Loucy (cell line): ENCODE results near the gene TUBA1C.

Experiments
- H2AFZ ChIP-seq: fragments of 200-600 bp; sonication (generic); 2 replicates; pipeline ENCODE4 v1.6.0; 2016; ENCODE audit warnings: antibody characterized with exemption, mild to moderate bottlenecking, low read length, moderate library complexity
- H3F3A ChIP-seq: fragments of 200-600 bp; 2 replicates; pipeline ENCODE4 v1.6.0; 2016; ENCODE audit warnings: antibody characterized with exemption, low read depth, mild to moderate bottlenecking
- H3K27me3 ChIP-seq: fragments of 200-600 bp; sonication (generic); 2 replicates; pipeline ENCODE4 v1.6.1; 2014; ENCODE audit warnings: low read length, mild to moderate bottlenecking; ENCODE audit not compliant: insufficient read depth, poor library complexity, severe bottlenecking
- H3K36me3 ChIP-seq: fragments of 200-600 bp; sonication (generic); 2 replicates; pipeline ENCODE4 v1.6.1; 2016; ENCODE audit warnings: low read length; ENCODE audit not compliant: insufficient read depth
- H3K4me1 ChIP-seq: fragments of 200-600 bp; sonication (generic); 2 replicates; pipeline ENCODE4 v1.5.1; 2014; ENCODE audit warnings: low read length, mild to moderate bottlenecking; ENCODE audit not compliant: insufficient read depth, poor library complexity, severe bottlenecking
- H3K4me2 ChIP-seq: fragments of 200-600 bp; sonication (generic); 2 replicates; pipeline ENCODE4 v1.6.0; 2014; ENCODE audit warnings: antibody characterized with exemption, low read length, low read depth, mild to moderate bottlenecking; ENCODE audit not compliant: poor library complexity, severe bottlenecking
- H3K4me3 ChIP-seq: fragments of 200-600 bp; sonication (generic); 2 replicates; pipeline ENCODE4 v1.5.1; 2014; ENCODE audit warnings: low read length, mild to moderate bottlenecking, mixed read lengths; ENCODE audit not compliant: poor library complexity, severe bottlenecking
- H3K79me2 ChIP-seq: fragments of 200-600 bp; sonication (generic); 2 replicates; pipeline ENCODE4 v1.6.1; 2014; ENCODE audit warnings: low read length; ENCODE audit not compliant: insufficient read depth
- H3K9ac ChIP-seq: fragments of 200-600 bp; sonication (generic); 2 replicates; pipeline ENCODE4 v1.6.0; 2014; ENCODE audit warnings: mild to moderate bottlenecking, low read depth, low read length, moderate library complexity; ENCODE audit not compliant: poor library complexity, severe bottlenecking
- H3K9me2 ChIP-seq: fragments of 200-600 bp; sonication (generic); replicated peaks from 2 replicates; pipeline ENCODE4 v1.6.1; 2016; ENCODE audit warnings: low read depth, low read length, mixed read lengths
- H3K9me3 ChIP-seq: fragments of 200-600 bp; sonication (generic); 2 replicates; pipeline ENCODE4 v1.6.1; 2014; ENCODE audit warnings: mild to moderate bottlenecking, antibody characterized with exemption, low read length, low read depth; ENCODE audit not compliant: insufficient read depth
- H4K20me1 ChIP-seq: fragments of 200-600 bp; sonication (generic); 2 replicates; pipeline ENCODE4 v1.6.0; 2014; ENCODE audit warnings: antibody characterized with exemption, low read length, mild to moderate bottlenecking; ENCODE audit not compliant: insufficient read depth, poor library complexity, severe bottlenecking
- EZH2phosphoT487 ChIP-seq: fragments of 200-600 bp; IDR thresholded peaks from 2 replicates; pipeline ENCODE4 v1.6.1; 2018; ENCODE audit warnings: antibody characterized with exemption, mild to moderate bottlenecking, moderate library complexity, borderline replicate concordance
- TF ChIP-seq, protein P1 (sequence below): fragments of 200-600 bp; sonication (generic); conservative IDR thresholded peaks from 2 replicates; pipeline ENCODE4 v1.5.1; 2014; ENCODE audit warnings: mild to moderate bottlenecking, antibody characterized with exemption, low read length

The TUBA1C gene

DNA sequence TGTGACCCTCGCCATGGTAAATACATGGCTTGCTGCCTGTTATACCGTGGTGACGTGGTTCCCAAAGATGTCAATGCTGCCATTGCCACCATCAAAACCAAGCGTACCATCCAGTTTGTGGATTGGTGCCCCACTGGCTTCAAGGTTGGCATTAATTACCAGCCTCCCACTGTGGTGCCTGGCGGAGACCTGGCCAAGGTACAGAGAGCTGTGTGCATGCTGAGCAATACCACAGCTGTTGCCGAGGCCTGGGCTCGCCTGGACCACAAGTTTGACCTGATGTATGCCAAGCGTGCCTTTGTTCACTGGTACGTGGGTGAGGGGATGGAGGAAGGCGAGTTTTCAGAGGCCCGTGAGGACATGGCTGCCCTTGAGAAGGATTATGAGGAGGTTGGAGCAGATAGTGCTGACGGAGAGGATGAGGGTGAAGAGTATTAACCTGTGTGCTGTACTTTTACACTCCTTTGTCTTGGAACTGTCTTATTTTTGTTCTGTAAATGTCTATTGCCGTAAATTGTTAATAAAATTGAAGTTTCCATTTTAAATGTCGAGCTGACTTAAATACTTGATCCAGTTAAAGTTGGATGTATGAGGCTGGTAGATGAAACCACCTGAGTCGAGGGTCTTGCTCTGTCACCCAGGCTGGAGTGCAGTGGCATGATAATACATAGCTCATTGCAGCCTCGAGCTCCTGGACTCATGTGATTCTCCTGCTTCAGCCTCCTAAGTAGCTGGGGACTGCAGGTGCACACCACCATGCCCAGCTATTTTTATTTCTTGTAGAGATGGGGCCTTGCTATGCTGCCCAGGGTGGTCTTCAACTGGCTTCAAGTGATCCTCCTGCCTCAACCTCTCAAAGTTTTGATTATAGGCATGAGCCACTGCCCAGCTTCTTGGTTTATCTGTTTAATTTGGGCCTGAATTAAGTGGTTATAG, 8.2 kb downstream of the TUBA1C start:
- Histone ChIP-seq H3K36me3 (peaks cover 43% of the 10 kb centered on the region), H3K4me3 (no peak overlapping the region), H3K4me1 (peaks cover 10% of the 10 kb centered on the region), H2AFZ (no peak overlapping the region), H3K4me2 (no peak overlapping the region), H3K9ac (no peak overlapping the region), H3K9me2 (no peaks in the 10 kb centered on the region), H3K27me3 (no peaks in the 10 kb centered on the region), H4K20me1 (peaks cover 19% of the 10 kb centered on the region), H3F3A (peaks cover 6% of the 10 kb centered on the region; the same call in 1 of the 2 replicates), H3K9me3 (no peaks in the 10 kb centered on the region), H3K79me2 (peaks cover 37% of the 10 kb centered on the region)
- TF ChIP-seq, protein P1, sequence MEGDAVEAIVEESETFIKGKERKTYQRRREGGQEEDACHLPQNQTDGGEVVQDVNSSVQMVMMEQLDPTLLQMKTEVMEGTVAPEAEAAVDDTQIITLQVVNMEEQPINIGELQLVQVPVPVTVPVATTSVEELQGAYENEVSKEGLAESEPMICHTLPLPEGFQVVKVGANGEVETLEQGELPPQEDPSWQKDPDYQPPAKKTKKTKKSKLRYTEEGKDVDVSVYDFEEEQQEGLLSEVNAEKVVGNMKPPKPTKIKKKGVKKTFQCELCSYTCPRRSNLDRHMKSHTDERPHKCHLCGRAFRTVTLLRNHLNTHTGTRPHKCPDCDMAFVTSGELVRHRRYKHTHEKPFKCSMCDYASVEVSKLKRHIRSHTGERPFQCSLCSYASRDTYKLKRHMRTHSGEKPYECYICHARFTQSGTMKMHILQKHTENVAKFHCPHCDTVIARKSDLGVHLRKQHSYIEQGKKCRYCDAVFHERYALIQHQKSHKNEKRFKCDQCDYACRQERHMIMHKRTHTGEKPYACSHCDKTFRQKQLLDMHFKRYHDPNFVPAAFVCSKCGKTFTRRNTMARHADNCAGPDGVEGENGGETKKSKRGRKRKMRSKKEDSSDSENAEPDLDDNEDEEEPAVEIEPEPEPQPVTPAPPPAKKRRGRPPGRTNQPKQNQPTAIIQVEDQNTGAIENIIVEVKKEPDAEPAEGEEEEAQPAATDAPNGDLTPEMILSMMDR: no peak
- TF ChIP-seq EZH2phosphoT487: no peak

DNA sequence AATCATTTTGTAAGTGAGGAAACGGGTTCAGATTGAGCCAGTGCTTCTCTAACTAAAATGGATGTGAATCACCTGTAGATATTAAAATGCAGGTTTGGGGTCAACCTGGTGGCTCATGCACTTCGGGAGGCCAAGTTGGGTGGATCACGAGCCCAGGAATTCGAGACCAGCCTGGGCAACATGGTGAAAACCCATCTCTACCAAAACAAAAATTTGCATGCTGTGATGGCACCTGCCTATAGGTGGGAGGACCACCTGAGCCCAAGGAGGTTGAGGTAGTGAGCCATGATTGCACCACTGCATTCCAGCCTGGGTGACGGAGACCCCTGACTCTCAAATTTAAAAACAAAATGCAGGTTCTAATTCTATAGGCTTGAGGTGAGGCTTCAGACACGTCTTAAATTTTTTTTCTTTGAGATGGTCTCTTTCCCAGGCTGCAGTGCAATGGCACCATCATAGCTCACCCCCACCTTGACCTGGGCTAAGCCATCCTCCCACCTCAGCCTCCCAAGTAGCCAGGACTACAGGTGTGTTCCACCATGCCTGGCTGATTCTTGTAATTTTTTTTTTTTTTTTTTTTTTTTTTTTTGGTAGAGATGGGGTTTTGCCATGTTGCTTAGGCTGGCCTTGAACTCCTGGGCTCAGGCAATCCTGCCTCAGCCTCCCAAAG, 9.0 kb downstream of the TUBA1C start:
- H3K36me3 ChIP-seq: peaks cover 43% of the 10 kb centered on the region
- H3K9me2 ChIP-seq: no peaks in the 10 kb centered on the region
- no peak overlapping the region for H3K4me3 ChIP-seq
- H3F3A ChIP-seq: peaks cover 6% of the 10 kb centered on the region; the same call in 1 of the 2 replicates
- H3K9ac ChIP-seq: no peak overlapping the region
- H4K20me1 ChIP-seq: peaks cover 13% of the 10 kb centered on the region
- H3K4me1 ChIP-seq: peaks cover 4% of the 10 kb centered on the region
- H3K9me3 ChIP-seq: no peaks in the 10 kb centered on the region
- no peak overlapping the region for H2AFZ ChIP-seq
- peaks cover 29% of the 10 kb centered on the region for H3K79me2 ChIP-seq
- no peak overlapping the region for H3K4me2 ChIP-seq
- TF ChIP-seq, protein P1: no peak
- no peak for TF ChIP-seq EZH2phosphoT487
- no peaks in the 10 kb centered on the region for H3K27me3 ChIP-seq

DNA sequence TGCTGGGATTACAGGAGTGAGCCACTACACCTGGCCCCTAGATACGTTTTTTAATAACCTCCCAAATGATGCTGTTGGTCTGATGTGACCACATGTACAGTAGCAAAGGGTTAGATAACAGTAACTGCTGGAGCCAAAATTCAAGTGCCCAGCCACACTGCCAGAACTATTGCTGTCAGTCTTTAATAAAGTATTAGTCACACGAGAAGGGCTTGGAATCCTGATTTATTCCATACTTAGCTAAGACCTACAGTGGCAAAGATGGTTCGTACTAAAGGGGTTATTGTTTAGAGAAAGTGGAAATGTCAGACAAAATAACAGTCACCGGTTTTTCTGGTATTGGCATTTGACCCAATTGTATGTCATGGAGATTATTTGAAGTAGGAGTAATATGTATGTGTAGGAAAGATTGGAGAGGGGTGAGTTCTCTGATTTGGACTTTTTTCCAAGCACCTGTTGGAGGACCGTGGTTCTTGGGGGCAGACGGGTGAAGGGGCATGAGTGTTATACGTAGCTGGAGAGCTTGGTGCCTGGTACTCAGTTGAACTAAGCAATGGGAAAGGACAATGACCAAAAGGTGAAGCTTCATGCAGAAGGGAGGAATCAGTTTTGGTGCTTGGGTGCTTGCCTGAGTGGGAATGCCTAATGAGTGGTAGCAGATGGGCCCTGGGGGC, 9.7 kb downstream of the TUBA1C start:
- Histone ChIP-seq H3K4me3 (no peak overlapping the region), H3K4me1 (no peaks in the 10 kb centered on the region), H3K36me3 (peaks cover 39% of the 10 kb centered on the region), H3F3A (peaks cover 6% of the 10 kb centered on the region; the same call in 1 of the 2 replicates), H3K9me2 (no peaks in the 10 kb centered on the region), H4K20me1 (peaks cover 7% of the 10 kb centered on the region), H2AFZ (no peak overlapping the region), H3K4me2 (no peak overlapping the region), H3K9ac (no peak overlapping the region), H3K9me3 (no peaks in the 10 kb centered on the region), H3K79me2 (peaks cover 22% of the 10 kb centered on the region), H3K27me3 (no peaks in the 10 kb centered on the region)
- no peak for TF ChIP-seq EZH2phosphoT487
- TF ChIP-seq, protein P1: no peak
